Astrocyte (in vitro differentiated cells and primary cell): ENCODE results near the gene HLF.

Experiments used
- CTCF ChIP-seq: IDR thresholded peaks from 2 replicates; pipeline ENCODE4 v1.5.1; 2011; ENCODE audit warnings: low read depth, mild to moderate bottlenecking, inconsistent platforms, low read length, moderate library complexity; ENCODE audit not compliant: insufficient read depth
- EZH2 ChIP-seq: IDR thresholded peaks from 2 replicates; pipeline ENCODE4 v1.6.1; 2012; ENCODE audit warnings: mild to moderate bottlenecking, low read length, inconsistent platforms; ENCODE audit not compliant: insufficient read depth

- TF ChIP-seq CTCF = no peak
- no peak for TF ChIP-seq EZH2
Measured at GRCh38 chr17:55346658-55347057, 81.9 kb downstream of the HLF start.
